GM18508 (cell line): ENCODE measurements around the gene QSER1.

Source experiments
- ATAC-seq: cut with Tn5 transposase; IDR thresholded peaks from one replicate; pipeline ENCODE4 v1.9.1; 2021; ENCODE audit warnings: moderate number of reproducible peaks; ENCODE audit not compliant: insufficient read depth, unreplicated experiment

The QSER1 gene

DNA sequence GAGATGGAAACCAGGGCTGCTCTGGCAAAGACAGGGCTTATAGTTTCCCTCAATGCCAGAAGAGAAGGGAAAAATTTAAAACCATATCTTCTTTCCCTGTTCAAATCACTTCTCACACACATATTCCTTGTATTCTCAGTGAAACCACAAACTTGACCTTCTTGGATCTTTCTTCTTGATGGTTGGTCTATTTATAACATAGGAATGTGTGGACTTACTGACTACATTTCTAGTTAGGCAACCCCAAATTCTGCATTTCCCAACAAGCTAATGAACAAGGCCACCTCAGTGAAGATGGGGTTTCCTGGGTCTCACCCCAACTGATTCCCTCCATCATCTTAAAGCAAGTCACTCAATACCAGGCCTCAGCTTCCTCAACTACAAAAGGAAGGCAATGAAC lies 3.8 kb upstream of the QSER1 start:
- no peak for ATAC-seq

DNA sequence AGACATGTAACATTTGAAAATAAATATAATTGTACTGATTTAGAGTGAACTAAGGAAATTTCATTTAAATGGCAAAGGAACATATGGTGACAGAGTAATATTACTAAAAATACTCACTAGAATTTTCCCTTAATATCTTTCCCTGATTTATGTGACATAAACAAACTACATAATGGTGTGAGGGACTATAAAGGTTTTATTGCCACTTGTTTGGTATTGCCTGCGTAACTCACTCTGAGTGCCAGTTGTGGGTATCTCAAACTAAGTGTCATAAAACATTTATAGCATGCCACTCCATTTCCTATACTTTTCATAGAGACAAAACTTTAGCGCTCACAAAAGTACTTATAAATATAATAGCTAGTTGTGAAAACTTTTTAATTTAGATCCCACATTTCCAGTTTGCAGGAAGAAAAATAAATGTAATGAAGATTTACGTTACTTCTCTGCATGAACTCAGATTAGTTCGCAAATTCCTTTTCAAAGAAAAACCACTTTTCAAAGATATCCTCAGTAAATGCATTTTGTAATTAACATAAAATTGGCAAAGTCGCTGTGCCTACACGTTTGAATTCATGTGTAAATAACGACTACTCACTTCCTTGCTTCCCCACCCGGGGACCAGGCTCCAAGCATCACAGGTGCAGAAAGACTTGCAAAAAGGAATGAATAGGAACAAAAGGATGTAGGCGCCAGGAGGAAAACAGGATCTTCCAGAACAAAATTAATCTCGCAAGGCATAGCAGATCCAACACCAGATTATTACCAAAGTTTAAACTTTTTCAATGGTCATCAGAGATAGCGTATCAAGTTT lies 1.6 kb upstream of the QSER1 start:
- ATAC-seq: no peak

DNA sequence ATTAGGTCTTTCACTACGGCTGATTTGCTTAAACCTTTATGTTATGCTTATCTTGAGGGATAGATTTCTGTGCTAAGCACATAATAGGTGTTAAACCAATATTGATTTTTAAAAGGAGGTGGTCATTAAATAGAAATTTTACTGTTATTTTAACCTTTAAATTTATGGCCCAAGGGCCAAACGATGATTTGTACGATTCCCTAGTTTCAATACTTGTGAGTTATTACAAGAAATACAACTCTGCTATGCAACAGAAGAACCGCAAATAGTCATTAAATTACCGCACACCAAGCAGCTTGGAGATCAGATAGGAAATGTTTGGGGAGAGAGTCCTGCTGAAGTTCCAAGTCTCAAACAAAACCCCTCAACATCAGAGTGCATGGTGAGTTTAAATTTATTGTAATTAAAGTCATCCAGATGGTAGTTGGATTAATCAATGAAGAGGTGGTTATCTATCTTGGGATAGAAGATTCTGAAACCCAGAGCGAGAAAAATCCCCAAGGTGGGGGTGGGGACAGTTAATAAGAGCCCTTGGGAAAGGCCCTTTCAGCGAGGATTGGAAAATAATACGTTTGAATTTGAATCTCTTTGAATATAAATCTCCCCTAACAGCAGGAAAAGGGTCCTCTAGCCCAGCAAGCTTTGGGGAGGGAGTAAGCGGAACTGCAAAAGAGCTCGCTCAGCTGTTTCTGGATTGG lies 805 bp upstream of the QSER1 start:
- ATAC-seq: no peak

- ATAC-seq: no peak
Observed at GRCh38 chr11:32893093-32893342, 407 bp downstream of the QSER1 start.

- no peak for ATAC-seq
Observed at GRCh38 chr11:32893343-32894148, 935 bp downstream of the QSER1 start.

- ATAC-seq: no peak
Observed at GRCh38 chr11:32894149-32894827, 1.7 kb downstream of the QSER1 start.

GRCh38 chr11:32894921-32895320 lies 2.3 kb downstream of the QSER1 start:
- ATAC-seq: no peak

- ATAC-seq: no peak
Observed at GRCh38 chr11:32895471-32895870, 2.9 kb downstream of the QSER1 start.

- no peak for ATAC-seq
Observed at GRCh38 chr11:32897103-32897502, 4.5 kb downstream of the QSER1 start.

GRCh38 chr11:32899438-32899837 lies 6.8 kb downstream of the QSER1 start:
- ATAC-seq: peak; percentile 64

DNA sequence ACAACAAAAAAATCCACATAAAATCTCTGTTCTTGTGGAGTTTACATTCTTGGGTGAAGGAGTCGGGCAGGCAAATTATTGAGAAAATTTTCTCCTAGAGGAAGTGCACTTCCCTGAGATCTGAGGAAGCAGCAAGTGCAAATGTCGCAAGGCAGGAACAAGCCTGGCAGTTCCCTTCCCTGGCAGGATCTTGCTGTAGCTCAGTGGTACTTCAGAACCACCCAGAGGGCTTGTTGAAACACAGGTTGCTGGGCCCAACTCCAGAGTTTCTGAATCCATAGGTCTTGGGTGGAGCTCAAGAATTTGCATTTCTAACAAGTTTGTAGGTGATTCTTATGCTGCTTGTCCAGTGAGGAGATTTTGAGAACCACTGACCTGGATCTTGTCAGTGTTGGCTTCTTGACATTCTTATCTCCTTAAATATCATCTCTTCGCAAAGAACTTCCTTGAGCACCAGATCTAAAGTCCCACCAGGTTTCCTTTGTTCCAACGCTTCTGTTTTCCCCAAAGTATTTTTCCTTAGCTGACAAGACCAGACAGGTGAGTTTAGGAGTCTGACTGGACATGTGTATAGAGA lies 9.6 kb downstream of the QSER1 start:
- ATAC-seq: no peak

- ATAC-seq: no peak
Observed at GRCh38 chr11:32905028-32905667, 12.5 kb downstream of the QSER1 start.

DNA sequence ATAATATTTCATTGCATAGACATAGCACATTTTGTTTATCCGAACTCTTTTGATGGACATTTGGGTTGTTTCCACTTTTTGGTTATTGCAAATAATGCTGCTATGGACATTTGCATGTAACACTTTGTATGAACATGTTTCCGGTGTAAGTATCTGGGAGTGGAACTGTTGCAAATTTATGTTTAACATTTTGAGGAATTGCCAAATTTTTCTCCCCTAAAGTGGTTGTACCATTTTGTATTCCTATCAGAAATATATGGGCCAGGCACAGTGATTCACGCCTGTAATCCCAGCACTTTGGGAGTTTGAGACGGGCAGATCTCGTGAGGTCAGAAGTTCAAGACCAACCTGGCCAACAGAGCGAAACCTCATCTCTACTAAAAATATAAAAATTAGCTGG lies 16.0 kb downstream of the QSER1 start:
- no peak for ATAC-seq

DNA sequence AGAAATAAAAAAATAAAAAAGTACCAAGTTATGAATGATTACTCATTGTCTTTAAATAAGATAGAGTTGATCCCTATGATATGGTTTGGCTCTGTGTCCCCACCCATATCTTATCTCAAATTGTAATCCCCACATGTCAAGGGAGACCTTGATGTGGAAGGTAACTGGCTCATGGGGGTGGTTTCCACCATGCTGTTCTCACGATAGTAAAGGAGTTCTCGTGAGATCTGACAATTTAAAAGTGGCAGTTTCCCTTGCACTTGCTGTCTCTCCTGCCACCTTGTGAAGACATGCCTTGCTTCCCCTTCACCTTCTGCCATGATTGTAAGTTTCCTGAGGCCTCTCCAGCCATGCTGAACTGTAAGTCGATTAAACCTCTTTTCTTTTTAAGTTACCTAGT lies 18.8 kb downstream of the QSER1 start:
- no peak for ATAC-seq

DNA sequence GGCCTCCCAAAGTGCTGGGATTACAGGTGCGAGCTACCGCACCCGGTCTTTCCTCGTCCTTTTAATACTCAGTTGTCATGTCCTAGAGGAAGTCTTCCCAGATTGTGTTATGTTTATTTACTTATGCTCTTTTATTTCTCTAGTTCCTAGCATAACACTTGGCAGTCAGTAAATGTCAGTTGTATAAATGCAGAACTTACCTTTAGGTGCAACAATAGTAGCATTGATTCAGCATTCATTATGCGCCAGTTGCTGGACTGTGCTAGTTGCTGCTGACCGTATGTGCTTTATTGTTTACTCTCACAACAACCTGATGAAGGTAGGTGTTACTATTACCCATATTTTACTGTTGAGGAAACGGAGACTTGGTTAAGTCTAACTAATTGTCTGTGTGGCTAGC lies 20.8 kb downstream of the QSER1 start:
- no peak for ATAC-seq

GRCh38 chr11:32916361-32916760 lies 23.8 kb downstream of the QSER1 start:
- no peak for ATAC-seq

DNA sequence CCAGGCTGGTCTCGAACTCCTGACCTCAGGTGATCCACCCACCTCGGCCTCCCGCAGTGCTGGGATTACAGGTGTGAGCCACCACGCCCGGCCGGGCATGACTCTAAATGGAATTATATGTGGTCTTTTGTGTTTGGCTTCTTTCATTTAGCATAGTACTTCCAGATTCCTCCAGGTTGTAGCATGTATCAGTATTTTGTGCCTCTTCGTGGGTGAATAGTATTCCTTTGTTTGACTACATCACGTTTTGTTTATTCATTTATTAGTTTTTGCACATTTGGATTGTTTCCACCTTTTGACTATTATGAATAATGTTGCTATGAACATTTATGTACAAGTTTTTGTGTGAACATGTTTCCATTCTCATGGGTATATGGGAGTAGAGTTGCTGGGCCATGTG lies 24.4 kb downstream of the QSER1 start:
- ATAC-seq: no peak

DNA sequence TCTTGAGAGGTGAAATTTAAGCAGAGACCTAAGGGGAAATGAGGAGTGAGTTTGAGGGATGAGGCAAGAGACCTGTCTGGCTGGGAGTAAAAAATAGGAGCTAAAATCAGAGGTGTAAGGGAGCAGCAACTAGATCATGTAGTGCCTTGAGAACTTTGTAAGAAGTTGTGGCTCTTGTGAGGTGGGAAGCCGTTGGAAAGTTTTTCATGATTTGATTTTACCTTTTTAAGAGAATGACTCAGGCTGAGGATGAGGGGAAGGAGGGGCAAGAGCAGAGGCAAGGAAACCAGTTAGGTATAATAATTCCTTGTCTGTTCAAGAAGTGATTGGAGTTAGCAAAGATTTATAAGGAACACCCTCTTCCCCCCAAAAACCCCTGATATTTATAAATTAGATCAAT lies 25.8 kb downstream of the QSER1 start:
- no peak for ATAC-seq

DNA sequence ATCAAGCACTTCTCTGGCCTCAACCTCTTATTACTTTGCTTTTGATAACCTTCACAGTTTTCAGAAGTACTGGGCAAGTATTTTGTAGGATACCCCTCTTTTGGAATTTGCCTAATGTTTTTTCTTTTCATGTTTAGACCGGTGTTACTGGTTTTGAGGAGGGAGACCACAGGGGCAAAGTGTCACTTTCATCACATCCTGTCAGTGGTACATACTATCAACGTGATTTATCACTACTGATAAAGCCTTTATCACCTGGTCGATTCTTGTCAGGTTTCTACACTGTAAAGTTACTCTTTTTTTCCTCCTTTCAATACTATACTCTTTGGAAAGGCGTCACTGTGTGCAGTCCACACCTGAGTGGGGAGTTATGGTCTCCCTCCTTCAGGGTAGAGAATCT lies 26.7 kb downstream of the QSER1 start:
- ATAC-seq: no peak

DNA sequence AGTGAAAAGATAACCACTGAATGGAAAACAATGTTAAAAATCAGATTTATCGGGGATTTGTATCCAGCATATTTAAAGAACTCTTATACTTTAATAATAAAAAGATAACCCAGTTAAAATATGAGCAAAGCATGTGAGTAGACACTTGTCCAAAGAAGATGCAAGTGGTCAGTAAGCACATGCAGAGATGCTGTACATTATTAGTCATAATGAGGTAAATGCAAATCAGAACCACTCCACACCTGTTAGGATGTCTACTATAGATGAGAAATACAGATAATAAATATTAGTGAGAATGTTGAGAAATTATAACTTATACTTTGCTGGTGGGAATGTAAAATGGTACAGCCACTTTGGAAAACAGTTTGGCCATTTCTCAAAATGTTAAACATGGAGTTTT lies 28.0 kb downstream of the QSER1 start:
- ATAC-seq: peak; percentile 52
